ENCODE data around the gene ITGB2.

- TF ChIP-seq POLR2A (IDR thresholded peaks at IDR 0.05) (no peak), CTCF (IDR thresholded peaks at IDR 0.05) (no peak)
Observed at GRCh38 chr21:44842087-44842486, 78.6 kb downstream of the ITGB2 start.
